ENCODE data around the gene CHD2. TPM values are rescaled to one million over a fixed set of nuclear protein-coding genes. Genes with fewer than 3 reads are reported as not detected.

The CHD2 gene
- total and polyA plus RNA-seq, 10 of the 15 experiments (the other 5 are each of a cell fraction or from before 2014, with no cell fraction given) = 38.1 to 94.7 (median 63.3) TPM

- ChIA-PET POLR2A (no interaction called here), RAD21 (ENCODE audit: unreplicated experiment) (no interaction called here), SMC1A (ENCODE audit: uncharacterized antibody, unreplicated experiment) (no interaction called here), CTCF (no interaction called here)
- no peak overlapping the region for H3K4me2 ChIP-seq (ENCODE audit: control insufficient read depth, insufficient read depth)
- DNase-seq (ENCODE audit: low read depth, low spot score) (no peak), FAIRE-seq (no peak), ATAC-seq (no peak)
- no peaks in the 10 kb centered on the region for H3K36me3 ChIP-seq (ENCODE audit: control insufficient read depth in 2 of 2, insufficient read depth in 2 of 2, low read length in 1 of 2)
- BruUV-seq (replicated peaks) = no TSS peak
- no peaks in the 10 kb centered on the region for H3K9me3 ChIP-seq (replicated peaks; ENCODE audit: control insufficient read depth, insufficient read depth, low read length)
- H3K4me3 ChIP-seq = no peak overlapping the region
- H3K4me1 ChIP-seq (ENCODE audit: control insufficient read depth, insufficient read depth, low read length) = no peaks in the 10 kb centered on the region
- H2AFZ ChIP-seq (ENCODE audit: control insufficient read depth, low read depth, low read length) = no peak overlapping the region
- 16% methylated on average over 10 of the region's 10 CpGs for WGBS (ENCODE audit: insufficient coverage, insufficient replicate concordance, low lambda C conversion rate, missing lambda C conversion rate)
- H4K20me1 ChIP-seq (ENCODE audit: control insufficient read depth, insufficient read depth) = no peaks in the 10 kb centered on the region
- in situ Hi-C loops (cut with MboI) = no loop called here
- H3K27me3 ChIP-seq (replicated peaks in 1 of 2; ENCODE audit: control insufficient read depth in 2 of 2, insufficient read depth in 2 of 2, low read length in 1 of 2) = peaks cover 6 to 21% of the 10 kb centered on the region in 2 experiments
- no peak overlapping the region for H3K27ac ChIP-seq (ENCODE audit: control insufficient read depth, insufficient read depth)
- no peaks in the 10 kb centered on the region for H3K79me2 ChIP-seq (ENCODE audit: control insufficient read depth, insufficient read depth, low read length)
- intact Hi-C loops (cut with micrococcal nuclease; ENCODE audit: unreplicated experiment) = no loop called here
- no peak overlapping the region for H3K9ac ChIP-seq (ENCODE audit: control insufficient read depth, insufficient read depth, low read length)
- TF ChIP-seq ZNF274 (IDR thresholded peaks at IDR 0.05; ENCODE audit: insufficient read depth, insufficient read length) (no peak), PAX5 (IDR thresholded peaks at IDR 0.05; ENCODE audit: borderline replicate concordance, low read depth, low read length) (no peak)
Observed at GRCh38 chr15:93072011-93072410, 171.9 kb downstream of the CHD2 start.

- ChIA-PET POLR2A (no interaction called here), RAD21 (ENCODE audit: unreplicated experiment) (no interaction called here)
Observed at GRCh38 chr15:93072411-93073394, 172.6 kb downstream of the CHD2 start.

More at GRCh38 chr15:93072411-93073394, 172.6 kb downstream of the CHD2 start:
- Histone ChIP-seq H3K4me1 (ENCODE audit: control insufficient read depth, insufficient read depth, low read length) (no peaks in the 10 kb centered on the region), H3K27ac (ENCODE audit: control insufficient read depth, insufficient read depth) (no peak overlapping the region), H3K79me2 (ENCODE audit: control insufficient read depth, insufficient read depth, low read length) (no peaks in the 10 kb centered on the region), H3K4me2 (ENCODE audit: control insufficient read depth, insufficient read depth) (no peak overlapping the region), H2AFZ (ENCODE audit: control insufficient read depth, low read depth, low read length) (no peak overlapping the region), H3K9ac (ENCODE audit: control insufficient read depth, insufficient read depth, low read length) (no peak overlapping the region), H3K27me3 (replicated peaks in 1 of 2; ENCODE audit: control insufficient read depth in 2 of 2, insufficient read depth in 2 of 2, low read length in 1 of 2) (peaks cover 6 to 21% of the 10 kb centered on the region in 2 experiments), H3K4me3 (no peak overlapping the region), H4K20me1 (ENCODE audit: control insufficient read depth, insufficient read depth) (no peaks in the 10 kb centered on the region), H3K36me3 (ENCODE audit: control insufficient read depth in 2 of 2, insufficient read depth in 2 of 2, low read length in 1 of 2) (no peaks in the 10 kb centered on the region), H3K9me3 (replicated peaks; ENCODE audit: control insufficient read depth, insufficient read depth, low read length) (no peaks in the 10 kb centered on the region)
- CTCF ChIA-PET = no interaction called here
- no TSS peak for BruUV-seq (replicated peaks)
- SMC1A ChIA-PET (ENCODE audit: uncharacterized antibody, unreplicated experiment) = no interaction called here
- in situ Hi-C loops (cut with MboI) = no loop called here
- TF ChIP-seq CREB1 (IDR thresholded peaks at IDR 0.05; ENCODE audit: low read depth) = no peak
- TF ChIP-seq BHLHE40 (IDR thresholded peaks at IDR 0.05; ENCODE audit: borderline replicate concordance in 1 of 2, low read depth in 2 of 2, low read length in 1 of 2) = no peak
- TF ChIP-seq MXI1 (IDR thresholded peaks at IDR 0.05; ENCODE audit: low read depth, low read length) = no peak
- no peak for TF ChIP-seq PML (IDR thresholded peaks at IDR 0.05; ENCODE audit: low read length)
- TF ChIP-seq YY1 (IDR thresholded peaks at IDR 0.05; ENCODE audit: low read depth, low read length) = no peak
- no peak for TF ChIP-seq FOXK2 (IDR thresholded peaks at IDR 0.05)
- no peak for TF ChIP-seq E2F8 (IDR thresholded peaks at IDR 0.05; ENCODE audit: low read depth, partially characterized antibody)
- no peak for TF ChIP-seq TBL1XR1 (IDR thresholded peaks at IDR 0.05; ENCODE audit: low read depth, low read length)
- TF ChIP-seq CHD2 (IDR thresholded peaks at IDR 0.05; ENCODE audit: borderline replicate concordance, low read depth, low read length) = no peak
- no peak for TF ChIP-seq NFYA (IDR thresholded peaks at IDR 0.05; ENCODE audit: borderline replicate concordance, low read depth, low read length)
- no peak for TF ChIP-seq CBX5 (IDR thresholded peaks at IDR 0.05; ENCODE audit: low read depth)
- TF ChIP-seq USF1 (IDR thresholded peaks at IDR 0.05; ENCODE audit: borderline replicate concordance, extremely low read length, insufficient read depth, low read depth, low read length) = no peak
- FAIRE-seq (no peak), DNase-seq (ENCODE audit: low read depth, low spot score) (no peak), ATAC-seq (no peak)
- intact Hi-C loops (cut with micrococcal nuclease; ENCODE audit: unreplicated experiment) = no loop called here
- 6% methylated on average over 52 of the region's 96 CpGs for WGBS (ENCODE audit: insufficient coverage, insufficient replicate concordance, low lambda C conversion rate, missing lambda C conversion rate)

Data from GM12878 (cell line).